OCI-LY7 (cell line): Measurements from ENCODE around the gene PCSK7. TPM values are rescaled to one million over a fixed set of nuclear protein-coding genes. Genes with fewer than 3 reads are reported as not detected.

Experiments
- BruUV-seq: library from RNA; stranded (reverse); fragments of 400-500 nt; replicated peaks from 2 replicates; lab custom pipeline; 2021; lab: Mats Ljungman, UMichigan
- CTCF ChIA-PET: fragments of 300-600 bp; sonication (Branson Sonifier 250); formaldehyde crosslinking; loops from one replicate; lab custom pipeline; 2022; ENCODE audit warnings: antibody characterized with exemption; ENCODE audit not compliant: unreplicated experiment; lab: Charles Lee
- POLR2A ChIA-PET: fragments of 300-600 bp; sonication (Branson Sonifier 250); formaldehyde crosslinking; loops from one replicate; lab custom pipeline; 2022; ENCODE audit warnings: antibody characterized with exemption; lab: Charles Lee
- DNase-seq: peaks from one replicate; pipeline ENCODE4 v3.0.0-alpha.2; 2015; ENCODE audit warnings: low spot score
- H2AFZ ChIP-seq: fragments of 200-600 bp; sonication (generic), shearing (Covaris generic); 2 replicates; pipeline ENCODE4 v1.6.1; 2014; ENCODE audit warnings: mild to moderate bottlenecking, antibody characterized with exemption, low read length, moderate library complexity
- H3K27ac ChIP-seq: fragments of 200-600 bp; sonication (generic); 2 replicates; pipeline ENCODE4 v1.5.1; 2014; ENCODE audit warnings: mixed run types, low read depth, mild to moderate bottlenecking, moderate library complexity, low read length, inconsistent platforms; ENCODE audit not compliant: poor library complexity, severe bottlenecking
- H3K36me3 ChIP-seq: fragments of 200-600 bp; sonication (generic); 2 replicates; pipeline ENCODE4 v1.6.1; 2014; ENCODE audit warnings: mild to moderate bottlenecking, antibody characterized with exemption, low read length, moderate library complexity, mixed read lengths; ENCODE audit not compliant: insufficient read depth
- H3K4me1 ChIP-seq: fragments of 200-600 bp; sonication (generic); 2 replicates; pipeline ENCODE4 v1.5.1; 2014; ENCODE audit warnings: mild to moderate bottlenecking, low read length; ENCODE audit not compliant: insufficient read depth, poor library complexity, severe bottlenecking
- H3K4me2 ChIP-seq: fragments of 200-600 bp; sonication (generic); 2 replicates; pipeline ENCODE4 v1.6.1; 2014; ENCODE audit warnings: mild to moderate bottlenecking, low read length
- H3K4me3 ChIP-seq: fragments of 200-600 bp; sonication (generic); 2 replicates; pipeline ENCODE4 v1.5.1; 2014; ENCODE audit warnings: mild to moderate bottlenecking, low read depth, low read length; ENCODE audit not compliant: poor library complexity, severe bottlenecking
- H3K79me2 ChIP-seq: fragments of 200-600 bp; sonication (generic); 2 replicates; pipeline ENCODE4 v1.6.1; 2016; ENCODE audit warnings: low read depth, mild to moderate bottlenecking, low read length, moderate library complexity, mixed read lengths; ENCODE audit not compliant: insufficient read depth
- H3K9me2 ChIP-seq: fragments of 200-600 bp; sonication (generic); 2 replicates; pipeline ENCODE4 v1.6.1; 2016; ENCODE audit warnings: mild to moderate bottlenecking, low read length, mixed read lengths; ENCODE audit not compliant: insufficient read depth
- H3K9me3 ChIP-seq: fragments of 200-600 bp; sonication (generic); 2 replicates; pipeline ENCODE4 v1.6.1; 2014; ENCODE audit warnings: mild to moderate bottlenecking, mixed run types, low read length, mixed read lengths
- H4K20me1 ChIP-seq: fragments of 200-600 bp; sonication (generic); 2 replicates; pipeline ENCODE4 v1.6.1; 2014; ENCODE audit warnings: mild to moderate bottlenecking, antibody characterized with exemption, low read length, moderate library complexity, mixed read lengths; ENCODE audit not compliant: insufficient read depth
- EZH2phosphoT487 ChIP-seq: fragments of 200-600 bp; sonication (generic); IDR thresholded peaks from 2 replicates; pipeline ENCODE4 v1.6.1; 2018; ENCODE audit warnings: low read depth, borderline replicate concordance, mild to moderate bottlenecking, mixed run types, antibody characterized with exemption, low read length, moderate library complexity, mixed read lengths
- intact Hi-C: fragments of 100-400 bp; cut with micrococcal nuclease; formaldehyde crosslinking; loops from one replicate; pipeline ENCODE4 v1.10.0; 2022; ENCODE audit not compliant: unreplicated experiment
- total RNA-seq, 2 experiments: library from RNA; depleted of rRNA in 1 of 2; stranded (reverse); fragments of >200 nt in 1 of 2; shearing (Covaris generic) in 1 of 2; gene quantifications; 2 replicates each; pipeline ENCODE4 v1.2.3, GENCODE V29; 2014 to 2022
- TF ChIP-seq, protein P1 (sequence below): fragments of 200-600 bp; sonication (generic); conservative IDR thresholded peaks from 2 replicates; pipeline ENCODE4 v1.5.1; 2014; ENCODE audit warnings: mild to moderate bottlenecking, antibody characterized with exemption, low read length, moderate library complexity, mixed read lengths

The PCSK7 gene
- total RNA-seq, 2 experiments from 2014 or later, result 44.1 to 91.2 TPM

DNA sequence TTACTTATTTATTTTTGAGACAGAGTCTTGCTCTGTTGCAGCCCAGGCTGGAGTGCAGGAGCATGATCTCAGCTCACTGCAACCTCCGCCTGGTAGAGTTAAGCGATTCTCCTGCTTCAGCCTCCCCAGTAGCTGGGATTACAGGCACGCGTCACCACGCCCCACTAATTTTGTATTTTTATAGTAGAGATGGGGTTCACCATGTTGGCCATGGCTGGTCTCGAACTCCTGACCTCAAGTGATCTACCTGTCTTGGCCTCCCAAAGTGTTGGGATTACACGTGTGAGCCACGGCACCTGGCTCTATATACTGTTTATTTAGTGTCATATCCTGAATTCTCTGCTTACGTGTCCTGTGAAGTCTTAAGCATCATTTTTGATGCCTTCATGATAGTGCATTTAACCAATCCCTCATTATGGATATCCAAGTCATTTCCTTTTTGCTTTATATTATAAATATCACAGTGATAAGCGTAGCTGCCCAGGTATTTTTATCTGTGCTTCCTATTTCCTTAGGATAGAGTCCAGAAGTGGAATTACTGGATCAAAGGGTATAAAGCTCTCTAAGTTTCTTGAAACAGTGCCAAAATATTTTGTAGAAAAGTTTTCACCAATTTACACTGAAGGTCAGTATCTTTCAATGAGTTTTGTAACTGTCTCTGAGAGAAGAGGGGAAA is 54.2 kb downstream of the PCSK7 start:
- Histone ChIP-seq H3K9me3 (no peaks in the 10 kb centered on the region), H3K36me3 (peaks cover 12% of the 10 kb centered on the region; the same call in 1 of the 2 replicates), H2AFZ (peak overlapping the region; percentile 83; the same call in 1 of the 2 replicates), H3K27ac (peak overlapping the region; percentile 44), H3K79me2 (peaks cover 3% of the 10 kb centered on the region; the same call in 1 of the 2 replicates), H4K20me1 (no peaks in the 10 kb centered on the region), H3K4me1 (peaks cover 30% of the 10 kb centered on the region), H3K9me2 (no peaks in the 10 kb centered on the region), H3K4me3 (peak overlapping the region; percentile 88), H3K4me2 (peak overlapping the region; percentile 85)
- CTCF ChIA-PET, result interaction anchor here (0.6 to 0.7 kb wide), 2 partner anchors 52 to 164 kb away, joined by 3 read pairs; no protein-coding TSS in a partner anchor
- intact Hi-C loops, result loop anchor here (1.0 to 2.0 kb wide), 3 partner anchors 33 to 405 kb away; partner anchors contain the start of genes BUD13, PAFAH1B2, PCSK7 and RNF214
- no peak for DNase-seq
- BruUV-seq, result no TSS peak
- no peak for TF ChIP-seq EZH2phosphoT487
- TF ChIP-seq, protein P1, sequence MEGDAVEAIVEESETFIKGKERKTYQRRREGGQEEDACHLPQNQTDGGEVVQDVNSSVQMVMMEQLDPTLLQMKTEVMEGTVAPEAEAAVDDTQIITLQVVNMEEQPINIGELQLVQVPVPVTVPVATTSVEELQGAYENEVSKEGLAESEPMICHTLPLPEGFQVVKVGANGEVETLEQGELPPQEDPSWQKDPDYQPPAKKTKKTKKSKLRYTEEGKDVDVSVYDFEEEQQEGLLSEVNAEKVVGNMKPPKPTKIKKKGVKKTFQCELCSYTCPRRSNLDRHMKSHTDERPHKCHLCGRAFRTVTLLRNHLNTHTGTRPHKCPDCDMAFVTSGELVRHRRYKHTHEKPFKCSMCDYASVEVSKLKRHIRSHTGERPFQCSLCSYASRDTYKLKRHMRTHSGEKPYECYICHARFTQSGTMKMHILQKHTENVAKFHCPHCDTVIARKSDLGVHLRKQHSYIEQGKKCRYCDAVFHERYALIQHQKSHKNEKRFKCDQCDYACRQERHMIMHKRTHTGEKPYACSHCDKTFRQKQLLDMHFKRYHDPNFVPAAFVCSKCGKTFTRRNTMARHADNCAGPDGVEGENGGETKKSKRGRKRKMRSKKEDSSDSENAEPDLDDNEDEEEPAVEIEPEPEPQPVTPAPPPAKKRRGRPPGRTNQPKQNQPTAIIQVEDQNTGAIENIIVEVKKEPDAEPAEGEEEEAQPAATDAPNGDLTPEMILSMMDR, result no peak
- POLR2A ChIA-PET, result interaction anchor here (0.6 to 5.2 kb wide), 10 partner anchors 8 to 390 kb away, joined by 3 to 30 read pairs (median 6); partner anchors contain the start of genes PAFAH1B2, PCSK7, RNF214 and SIK3

DNA sequence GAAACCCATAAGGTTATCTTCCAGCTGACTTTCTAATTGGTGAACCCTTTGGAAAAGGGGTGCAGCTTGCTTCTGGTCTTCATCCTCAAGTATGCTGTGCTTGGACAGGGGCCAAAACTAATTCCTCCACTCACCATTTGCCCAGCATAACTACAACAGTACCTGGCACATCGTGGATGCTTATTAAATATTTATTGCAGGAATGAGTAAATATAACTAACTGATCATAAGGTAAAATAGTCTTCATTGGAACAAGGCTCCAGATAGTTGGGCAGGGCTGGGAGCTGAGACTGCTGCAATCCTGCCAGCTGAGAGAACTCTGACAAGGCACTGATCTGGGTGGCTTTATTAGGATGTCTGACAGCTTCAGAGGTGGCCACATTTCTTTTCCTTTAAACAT is 55.7 kb downstream of the PCSK7 start:
- Histone ChIP-seq H3K4me2 (no peak overlapping the region), H2AFZ (no peak overlapping the region), H3K79me2 (peaks cover 3% of the 10 kb centered on the region; the same call in 1 of the 2 replicates), H3K27ac (no peak overlapping the region), H3K36me3 (peaks cover 17% of the 10 kb centered on the region), H3K9me3 (no peaks in the 10 kb centered on the region), H3K4me3 (no peak overlapping the region), H4K20me1 (no peaks in the 10 kb centered on the region), H3K9me2 (no peaks in the 10 kb centered on the region), H3K4me1 (peaks cover 30% of the 10 kb centered on the region)
- intact Hi-C loops, result no loop called here
- POLR2A ChIA-PET, result interaction anchor here (0.7 kb wide), 1 partner anchor 386 kb away, joined by 6 read pairs; no protein-coding TSS in a partner anchor
- no TSS peak for BruUV-seq
- CTCF ChIA-PET, result no interaction called here
- no peak for DNase-seq
- TF ChIP-seq, protein P1, result no peak
- TF ChIP-seq EZH2phosphoT487, result no peak

DNA sequence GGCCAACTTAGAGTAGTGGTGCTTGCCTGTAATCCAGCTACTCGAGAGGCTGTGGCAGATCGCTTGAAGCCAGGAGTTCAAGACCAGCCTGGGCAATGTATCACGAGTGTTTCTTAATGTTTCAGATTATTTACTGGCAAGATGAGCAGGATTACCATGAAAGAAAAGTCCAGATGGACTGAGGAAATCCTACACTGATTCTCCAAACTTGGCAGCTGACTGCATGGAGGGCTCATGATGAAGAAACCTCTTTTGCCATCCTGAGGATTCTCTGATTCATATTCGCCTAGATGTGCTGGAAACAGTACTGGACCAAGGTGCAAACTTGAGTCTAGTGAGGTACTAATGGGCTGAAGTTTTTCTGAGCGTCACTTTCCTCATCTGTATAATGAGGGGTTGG is 56.1 kb downstream of the PCSK7 start:
- TF ChIP-seq, protein P1, result no peak
- TF ChIP-seq EZH2phosphoT487, result no peak
- Histone ChIP-seq H3K79me2 (peaks cover 3% of the 10 kb centered on the region; the same call in 1 of the 2 replicates), H3K4me3 (no peak overlapping the region), H3K36me3 (peaks cover 21% of the 10 kb centered on the region), H2AFZ (no peak overlapping the region), H3K4me1 (peaks cover 26% of the 10 kb centered on the region), H3K9me2 (no peaks in the 10 kb centered on the region), H3K27ac (no peak overlapping the region), H4K20me1 (no peaks in the 10 kb centered on the region), H3K4me2 (no peak overlapping the region), H3K9me3 (no peaks in the 10 kb centered on the region)
- BruUV-seq, result no TSS peak
- CTCF ChIA-PET, result no interaction called here
- intact Hi-C loops, result no loop called here
- POLR2A ChIA-PET, result no interaction called here
- no peak for DNase-seq
